EL (cell line): ENCODE data around the gene DLG5.

ENCODE experiments used
- DNase-seq: peaks from one replicate; pipeline ENCODE4 v3.0.0-alpha.2; 2016

Gene DLG5

DNA sequence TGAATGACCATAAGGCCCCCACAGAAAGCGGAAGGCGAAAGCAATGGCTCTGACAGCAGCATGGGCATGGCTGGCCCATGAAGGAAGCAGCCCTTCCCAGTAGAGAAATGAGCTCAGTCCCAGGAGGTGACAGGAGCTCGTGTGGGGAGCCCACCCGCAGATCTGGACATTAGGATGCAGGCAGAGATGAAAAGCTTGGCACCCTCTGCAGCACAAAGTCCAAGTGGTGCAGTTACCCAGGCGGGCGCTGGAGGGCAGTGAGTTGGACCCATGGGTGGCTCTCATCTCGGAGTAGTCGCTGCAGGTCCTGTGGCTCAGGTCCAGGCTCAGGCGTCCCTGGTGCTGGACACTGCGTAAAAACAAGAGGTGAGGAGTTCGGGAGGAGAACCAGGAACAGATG lies 109.0 kb downstream of the DLG5 start:
- no peak for DNase-seq

DNA sequence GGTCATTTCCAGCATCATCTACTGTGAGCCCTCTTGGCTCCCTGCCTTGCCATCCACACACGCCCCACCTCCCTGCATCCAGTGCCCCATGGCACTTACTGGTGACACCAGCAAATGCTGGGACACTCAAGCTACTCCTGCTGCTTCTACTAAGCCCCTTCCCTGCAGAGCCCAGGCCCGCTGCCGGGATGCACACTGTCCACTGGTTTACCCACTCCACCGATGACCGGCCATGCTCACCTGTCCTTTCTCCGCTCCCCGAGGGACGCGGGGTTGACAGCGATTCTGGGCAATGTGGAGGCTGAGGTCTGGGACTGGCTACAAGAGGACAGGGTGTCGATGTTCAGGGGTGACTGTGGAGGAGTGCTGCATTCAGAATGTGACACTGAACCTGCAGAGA lies 110.2 kb downstream of the DLG5 start:
- no peak for DNase-seq

DNA sequence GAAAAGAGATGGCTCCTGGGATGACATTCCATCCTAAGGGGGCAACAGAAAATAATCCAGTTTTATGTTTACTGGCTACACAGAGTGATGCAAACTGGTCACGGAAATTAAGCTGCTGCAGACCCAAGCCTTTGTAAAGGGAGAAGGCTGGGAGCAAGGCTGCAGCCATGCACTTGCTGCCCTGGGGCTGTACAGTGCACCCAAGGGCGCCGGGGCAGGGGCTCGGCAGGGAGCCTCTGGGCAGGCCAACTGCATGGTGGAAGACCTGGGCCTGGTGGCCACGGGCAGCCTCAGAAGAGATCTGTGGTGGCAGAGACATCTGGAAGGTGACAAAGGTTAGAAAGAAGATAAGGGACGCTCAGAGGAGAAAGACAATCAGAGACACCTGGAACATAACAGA lies 113.8 kb downstream of the DLG5 start:
- no peak for DNase-seq

DNA sequence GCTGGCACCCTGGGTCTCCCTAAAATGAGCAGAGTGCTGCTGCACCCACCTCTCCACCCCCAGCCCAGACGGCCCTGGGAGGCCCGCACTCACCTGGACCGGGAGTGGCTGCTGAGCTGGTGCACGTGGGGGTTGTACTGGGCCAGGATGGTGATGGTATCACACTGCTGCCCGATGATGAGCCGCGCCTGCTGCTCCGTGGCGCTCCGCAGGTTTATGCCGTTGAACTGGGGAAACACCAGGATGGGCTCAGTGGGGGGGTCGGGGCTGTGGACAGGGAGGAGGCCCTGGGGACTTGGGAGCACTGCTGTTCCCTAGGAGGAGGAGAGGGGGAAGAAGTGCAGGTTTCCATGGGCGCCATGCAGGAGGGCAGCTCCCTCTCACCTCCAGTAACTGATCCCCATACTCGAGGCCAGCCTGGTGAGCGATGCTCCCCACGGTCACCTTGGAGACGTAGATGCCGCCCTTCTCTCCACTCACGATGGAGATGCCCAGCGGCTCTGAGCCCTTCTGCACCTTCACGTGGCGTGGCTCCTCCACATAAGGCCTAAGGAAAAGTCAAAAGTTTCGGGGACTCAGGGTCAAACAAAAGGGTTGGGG lies 114.6 kb downstream of the DLG5 start:
- no peak for DNase-seq

DNA sequence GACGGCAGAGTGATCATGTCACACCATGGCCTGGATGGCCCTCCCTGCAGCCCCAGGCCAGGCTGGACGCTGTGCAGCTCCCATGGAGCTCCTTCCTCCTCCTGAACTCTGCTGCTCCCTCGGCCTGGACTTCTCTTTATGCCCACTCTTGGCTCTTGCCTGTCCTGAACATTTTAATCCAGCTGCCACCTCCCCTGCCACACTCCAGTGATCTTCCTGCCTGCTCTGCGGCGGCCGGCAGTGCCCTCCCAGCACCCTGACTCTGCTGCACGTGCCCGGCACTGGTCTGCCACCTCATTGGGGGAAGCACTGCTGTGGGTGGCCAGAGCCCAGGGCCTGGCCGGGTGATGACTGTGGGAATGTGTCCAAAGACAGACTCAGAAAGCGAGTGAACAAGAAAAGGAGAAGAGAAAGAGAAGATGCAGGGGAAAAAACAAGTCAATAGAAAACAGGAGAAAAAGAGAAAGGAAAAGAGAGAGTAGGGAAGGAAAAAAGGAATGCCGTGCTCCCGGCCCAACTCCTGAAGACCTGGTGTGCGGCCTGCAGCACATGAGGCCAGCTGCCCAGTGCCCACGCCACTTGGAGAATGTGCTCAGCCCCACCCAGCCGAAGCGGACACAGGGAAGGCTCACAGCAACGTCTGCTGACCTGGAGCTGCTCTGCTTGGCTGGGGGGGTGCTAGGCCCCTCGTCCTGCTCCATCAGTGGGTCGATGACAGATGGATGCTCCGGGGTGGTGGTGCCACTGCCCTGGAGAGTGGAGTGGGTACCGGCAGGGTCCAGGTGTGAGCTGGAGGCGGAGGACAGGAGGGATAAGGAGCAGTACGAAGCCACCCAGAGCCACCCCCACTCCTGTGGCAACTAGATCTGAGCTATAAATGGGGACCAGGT lies 115.9 kb downstream of the DLG5 start:
- no peak for DNase-seq

DNA sequence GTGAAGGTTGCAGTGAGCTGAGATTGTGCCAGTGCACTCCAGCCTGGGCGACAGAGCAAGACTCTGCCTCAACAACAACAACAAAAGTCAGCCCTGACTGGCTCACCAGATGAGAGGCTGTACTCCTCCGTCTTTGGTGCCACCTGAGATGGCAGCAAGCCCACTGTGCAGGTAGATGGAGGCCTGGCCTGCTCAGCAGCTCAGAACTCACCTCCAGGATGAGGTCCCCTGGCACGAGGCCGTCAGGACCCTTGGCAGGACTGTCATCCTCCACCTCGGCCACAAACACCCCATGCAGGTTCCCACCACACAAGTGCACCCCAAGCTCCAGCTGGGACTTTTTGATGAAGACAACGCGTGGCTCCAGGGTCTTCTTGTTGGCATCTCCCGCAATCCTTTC lies 117.2 kb downstream of the DLG5 start:
- DNase-seq, result no peak

DNA sequence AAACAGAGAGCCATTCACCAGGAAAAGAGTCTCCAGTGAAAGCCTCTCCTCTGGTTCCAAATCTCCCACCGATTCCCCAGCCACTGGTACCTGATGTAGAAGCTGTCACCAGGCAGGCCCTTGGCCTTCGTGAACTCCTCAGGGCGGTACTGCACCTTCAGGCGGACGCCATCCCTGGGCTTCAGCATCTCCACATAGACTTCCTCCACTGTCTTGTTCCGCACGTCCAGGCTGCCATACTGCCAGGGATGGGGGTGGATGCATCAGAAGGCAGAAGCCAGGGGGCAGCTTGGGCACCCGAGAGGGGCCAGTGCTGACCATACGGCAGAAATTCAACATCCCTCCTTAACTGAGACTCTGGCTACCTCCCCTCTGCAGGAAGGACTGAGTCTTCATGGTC lies 118.8 kb downstream of the DLG5 start:
- no peak for DNase-seq

DNA sequence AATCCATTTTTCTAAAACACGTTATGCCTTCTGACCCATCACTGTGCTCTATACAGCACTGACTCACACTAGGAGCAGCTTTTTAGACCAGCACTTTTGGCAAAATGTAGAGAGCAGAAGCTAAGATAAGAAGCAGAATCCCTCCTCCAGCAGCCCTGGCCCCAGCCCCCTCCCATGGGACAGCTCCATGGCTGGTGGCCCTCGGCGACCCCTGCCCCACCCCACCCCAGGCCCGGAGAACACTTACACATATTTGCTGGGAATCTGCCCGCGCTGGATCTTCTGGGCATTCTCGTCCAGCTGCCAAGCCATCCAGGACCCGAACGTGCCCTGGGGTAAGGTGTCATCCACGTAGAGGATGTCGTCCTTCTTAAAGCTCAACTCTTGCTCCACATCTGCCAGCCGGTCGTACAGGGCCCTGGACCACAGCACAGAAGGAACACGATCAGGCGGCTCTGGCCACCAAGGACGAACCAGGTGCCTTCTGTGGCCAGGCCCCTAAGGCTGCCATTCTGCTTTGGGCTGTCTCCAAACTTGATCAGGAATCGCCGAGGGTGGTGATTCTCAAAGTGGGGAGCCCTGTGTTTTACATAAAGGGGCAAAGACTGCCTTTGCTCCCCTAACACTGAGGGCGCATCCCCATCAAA lies 119.9 kb downstream of the DLG5 start:
- no peak for DNase-seq

DNA sequence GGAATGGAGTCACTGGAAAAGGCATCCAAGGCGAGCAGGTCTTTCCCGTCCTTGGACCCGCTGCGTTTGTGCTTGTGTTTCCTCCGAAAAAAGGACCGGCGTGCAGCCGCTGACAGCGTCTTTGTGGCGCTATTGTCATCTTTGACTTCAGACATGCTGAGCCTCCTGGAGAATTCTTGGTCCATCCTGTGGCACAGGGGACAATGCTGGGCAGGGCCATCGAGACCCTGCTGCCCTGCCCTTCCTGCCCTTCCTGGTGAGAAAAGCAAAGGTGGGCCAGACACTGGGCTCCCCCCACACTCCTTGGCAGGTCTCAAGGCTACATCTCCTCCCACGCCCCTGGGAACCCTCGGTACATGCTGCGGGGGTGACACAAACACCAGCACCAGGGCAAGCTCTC lies 120.9 kb downstream of the DLG5 start:
- no peak for DNase-seq

DNA sequence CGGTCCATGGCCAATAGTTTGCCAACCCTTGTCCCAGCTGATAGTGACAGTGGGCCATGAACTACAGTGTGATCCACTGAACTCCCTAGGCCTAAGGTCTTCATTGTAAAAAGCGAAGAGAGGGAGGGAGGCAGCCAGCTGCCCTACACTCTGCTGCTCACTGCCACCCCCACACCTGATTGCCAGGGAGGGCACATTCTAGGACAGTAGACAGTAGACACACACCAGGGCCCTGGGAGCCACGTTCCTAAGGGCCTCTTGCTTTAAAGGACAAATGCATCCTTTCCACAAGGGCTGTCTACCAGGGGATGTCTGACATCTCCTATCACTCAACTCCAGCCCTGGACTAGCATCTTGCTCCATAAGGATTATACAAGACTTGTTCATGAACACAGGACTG lies 122.2 kb downstream of the DLG5 start:
- DNase-seq, result no peak

DNA sequence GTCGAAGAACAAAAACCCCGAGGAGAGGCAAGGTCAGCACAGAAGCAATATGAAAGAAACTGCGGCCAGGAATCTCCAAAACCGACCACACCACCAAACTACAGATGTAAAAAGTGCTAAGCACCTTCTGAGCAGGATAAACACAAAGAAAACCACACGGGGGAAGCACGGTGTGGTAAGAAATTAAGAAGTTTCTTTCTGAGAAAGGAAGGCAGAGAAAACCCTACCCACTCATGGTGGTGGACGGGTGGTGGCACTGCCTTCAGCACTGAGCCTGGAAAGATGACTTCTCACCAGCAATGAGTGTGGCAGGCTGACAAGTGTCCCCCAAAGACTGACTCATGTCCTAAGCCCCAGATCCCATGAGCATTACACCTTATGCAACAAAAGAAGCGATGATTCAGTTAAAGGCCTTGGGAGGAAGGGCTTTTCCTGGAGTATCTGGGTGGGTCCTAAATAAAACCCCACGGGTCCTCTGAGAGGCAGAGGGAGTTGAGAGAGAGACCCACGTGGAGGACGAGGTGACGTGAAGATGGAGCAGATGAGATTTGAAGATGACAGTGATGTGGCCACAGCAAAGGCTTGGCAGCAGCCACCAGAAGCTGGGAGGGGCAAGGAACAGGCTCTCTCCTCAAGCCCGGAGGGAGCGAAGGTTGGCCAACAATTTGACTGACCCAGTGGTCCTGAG lies 124.9 kb downstream of the DLG5 start:
- DNase-seq, result peak; percentile 41

DNA sequence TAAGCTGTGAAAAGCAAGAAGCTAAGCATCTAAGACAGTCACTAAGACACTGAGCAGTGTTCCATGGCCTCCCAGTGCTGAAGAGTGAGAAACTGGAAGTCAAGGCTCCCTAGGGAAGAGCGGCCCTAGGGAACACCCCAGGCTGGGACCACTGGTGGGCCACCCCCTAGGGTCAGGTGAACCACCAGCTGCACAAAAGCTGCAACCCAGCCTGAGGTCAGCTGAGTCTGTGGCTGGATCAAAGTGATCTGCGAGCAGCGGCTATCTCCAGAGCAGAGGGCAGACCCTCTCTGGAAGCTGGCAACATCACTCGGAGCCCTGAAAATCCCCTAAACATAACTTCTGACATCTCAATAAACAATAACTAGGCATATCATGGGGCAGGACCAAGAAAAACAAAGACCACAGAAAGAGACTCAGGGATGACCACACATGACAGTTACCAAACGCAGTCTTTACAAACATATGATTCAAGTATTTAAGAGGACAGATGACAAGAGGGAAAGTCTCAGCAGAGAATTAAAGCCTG lies 125.8 kb downstream of the DLG5 start:
- no peak for DNase-seq

DNA sequence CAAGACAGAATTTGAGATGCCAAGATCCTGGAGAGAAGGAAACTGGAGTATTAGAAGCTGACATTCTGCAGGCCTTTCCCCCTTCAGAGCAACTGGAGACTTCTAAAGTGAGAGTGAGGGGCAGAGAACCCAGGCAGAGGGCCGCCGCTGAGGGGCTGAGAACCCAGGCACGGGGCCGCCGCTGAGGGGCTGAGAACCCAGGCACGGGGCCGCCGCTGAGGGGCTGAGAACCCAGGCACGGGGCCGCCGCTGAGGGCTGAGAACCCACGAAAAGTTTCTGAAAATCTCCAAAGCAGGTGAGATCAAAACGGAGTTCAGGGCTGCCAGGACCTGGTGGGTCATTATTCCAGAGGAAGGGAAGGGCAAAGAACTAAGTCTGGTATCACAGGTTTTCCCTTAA lies 126.2 kb downstream of the DLG5 start:
- no peak for DNase-seq

DNA sequence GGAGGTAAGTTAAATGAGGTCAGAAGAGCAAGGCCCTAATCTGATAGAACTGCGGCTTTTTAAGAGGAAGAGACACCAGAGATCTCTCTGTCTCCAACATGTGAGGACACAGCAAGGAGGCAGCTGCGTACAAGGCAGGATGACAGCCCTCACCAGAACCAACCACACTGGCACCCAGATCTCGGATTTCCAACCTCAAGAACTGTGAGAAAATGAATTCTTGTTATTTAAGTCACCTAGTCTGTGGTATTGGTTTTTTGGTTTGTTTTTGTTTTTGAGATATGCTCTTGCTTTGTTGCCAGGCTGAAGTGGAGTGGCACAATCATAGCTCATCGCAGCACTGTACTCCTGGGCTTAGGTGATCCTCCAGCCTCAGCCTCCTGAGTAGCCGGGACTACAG lies 127.2 kb downstream of the DLG5 start:
- DNase-seq, result no peak

DNA sequence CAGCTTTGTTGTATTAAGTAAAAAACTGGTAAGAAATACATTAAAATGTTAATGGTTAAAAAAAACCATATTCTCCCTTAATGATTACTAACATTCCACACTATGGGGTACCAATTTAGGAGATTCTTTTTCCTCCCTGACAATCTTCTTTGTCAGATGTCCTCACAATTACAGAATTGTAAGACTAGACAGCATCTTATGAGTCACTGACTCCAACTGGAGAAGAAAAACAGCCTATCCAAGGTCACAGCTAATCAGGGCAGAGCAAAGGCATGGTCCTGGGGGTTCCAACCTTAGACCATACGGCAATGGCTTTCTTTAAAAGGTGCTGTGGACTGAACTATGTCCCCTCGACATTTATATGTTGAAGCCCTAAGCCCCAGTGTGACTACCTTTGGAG lies 127.6 kb downstream of the DLG5 start:
- no peak for DNase-seq

DNA sequence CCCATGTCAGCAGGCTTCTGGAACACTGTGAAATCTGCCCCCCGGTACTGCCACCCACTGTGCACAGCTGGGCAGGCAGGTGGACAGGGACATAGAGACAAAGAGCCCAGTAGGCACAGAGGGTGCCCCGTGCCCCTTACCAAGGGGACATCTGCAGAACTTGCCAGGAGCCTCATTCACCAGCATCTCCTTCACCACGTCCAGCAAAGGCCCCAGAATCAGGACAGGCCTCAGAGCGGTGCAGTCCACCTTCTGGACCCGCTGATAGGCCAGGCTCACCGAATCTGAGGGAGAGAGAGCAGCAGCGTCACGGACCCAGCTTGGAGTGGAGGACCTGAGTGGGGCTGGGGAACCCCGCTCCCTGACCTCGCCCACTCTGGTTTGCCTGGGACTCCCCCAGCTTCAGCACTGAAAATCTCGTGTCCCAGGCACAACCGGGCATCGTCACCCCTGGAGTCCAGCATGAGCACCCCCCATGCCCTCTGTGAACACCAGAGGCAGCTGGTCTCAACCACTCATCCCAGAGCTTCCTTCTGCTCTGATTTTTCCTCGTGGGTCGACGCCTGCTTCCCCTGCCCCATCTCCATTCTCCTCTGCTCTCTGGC lies 130.1 kb downstream of the DLG5 start:
- DNase-seq, result no peak

DNA sequence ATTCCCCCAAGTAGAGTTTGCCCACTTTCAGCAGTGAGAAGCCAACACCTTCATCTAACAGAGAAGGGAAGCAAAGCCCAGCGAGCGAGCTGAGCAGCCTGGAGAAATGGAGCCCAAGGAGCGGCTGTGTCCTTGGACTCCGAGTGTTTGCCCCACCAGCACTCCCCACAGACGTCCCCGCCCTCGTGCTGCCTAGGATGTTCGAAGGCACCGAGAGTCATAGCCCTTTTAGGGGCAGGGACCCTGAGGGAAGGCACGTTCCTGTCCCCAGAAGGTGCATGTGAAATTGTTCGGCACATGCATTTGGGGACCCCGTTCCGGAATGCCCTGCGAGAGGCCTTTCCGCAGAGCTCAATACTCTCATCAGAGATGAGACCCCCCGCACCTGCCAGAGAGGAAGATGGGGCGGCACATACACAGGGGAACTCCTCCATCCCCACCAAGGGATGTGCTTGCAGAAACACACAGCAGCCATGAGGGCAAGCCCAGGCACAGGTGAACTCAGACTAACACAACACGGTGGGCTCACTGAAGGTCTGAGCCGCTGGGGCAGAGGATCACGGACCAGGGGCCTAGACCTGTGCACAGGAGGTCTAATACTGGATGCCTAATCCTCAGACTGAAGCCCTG lies 131.0 kb downstream of the DLG5 start:
- no peak for DNase-seq

DNA sequence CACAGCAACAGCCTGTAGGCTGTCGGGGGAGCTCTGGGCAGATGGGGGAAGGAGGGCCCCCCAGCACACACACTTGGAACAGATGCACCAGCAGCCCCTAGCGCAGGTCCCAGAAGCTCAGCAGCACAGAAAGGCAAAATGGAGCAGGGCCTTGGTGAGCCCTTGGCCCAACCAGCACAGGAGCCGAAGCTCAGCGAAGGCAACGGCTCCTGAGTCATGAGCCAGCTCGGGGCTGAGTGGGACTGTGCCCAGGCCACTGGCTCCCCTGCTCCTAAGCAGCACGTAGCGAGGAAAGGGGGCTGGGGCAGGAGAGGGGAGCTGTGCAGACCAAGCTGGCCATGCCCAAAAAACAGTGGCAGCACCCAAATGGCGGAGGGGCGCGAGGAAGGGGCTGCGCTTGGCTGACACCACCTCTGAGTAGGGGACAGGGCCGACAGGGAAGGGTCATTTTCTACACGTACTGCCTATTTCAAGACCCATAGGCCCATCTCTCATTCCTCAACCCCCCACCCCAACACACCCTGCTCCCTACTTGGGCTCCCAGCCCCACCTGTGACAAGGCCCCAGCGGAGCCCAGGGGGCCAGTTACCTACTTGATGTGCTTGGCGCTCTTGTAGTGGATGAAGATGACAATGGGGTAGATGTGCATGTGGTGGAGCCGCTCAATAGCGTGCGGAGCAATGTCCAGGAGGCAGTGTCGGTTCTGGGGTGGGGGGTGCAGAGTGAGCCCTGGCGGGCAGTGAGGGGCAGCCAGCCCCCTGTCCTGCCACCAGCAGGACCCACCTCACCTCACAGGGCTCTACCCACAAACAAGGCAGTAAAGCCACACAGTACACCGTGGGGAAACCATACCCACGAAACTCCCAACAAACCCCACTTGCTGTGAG lies 132.1 kb downstream of the DLG5 start:
- DNase-seq, result no peak

DNA sequence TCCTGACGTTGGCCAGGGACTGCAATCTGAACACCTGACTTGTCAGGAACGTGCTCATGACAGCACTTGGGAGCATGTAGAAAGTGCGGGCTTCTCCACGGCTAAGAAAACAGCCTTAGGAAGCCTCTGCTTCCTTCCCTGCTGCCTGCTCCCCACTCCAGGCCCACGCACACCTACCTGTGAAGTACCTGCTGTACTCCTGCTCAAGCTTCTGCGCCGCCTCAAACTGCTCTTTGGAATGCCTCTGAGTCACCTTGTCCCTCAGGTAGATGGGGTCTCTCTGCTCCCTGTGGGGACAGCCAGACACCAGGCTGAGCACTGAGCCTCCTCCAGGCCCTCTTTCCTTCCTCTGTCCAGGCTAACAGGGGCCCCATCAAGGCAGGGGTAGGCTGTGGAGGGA lies 132.7 kb downstream of the DLG5 start:
- no peak for DNase-seq

DNA sequence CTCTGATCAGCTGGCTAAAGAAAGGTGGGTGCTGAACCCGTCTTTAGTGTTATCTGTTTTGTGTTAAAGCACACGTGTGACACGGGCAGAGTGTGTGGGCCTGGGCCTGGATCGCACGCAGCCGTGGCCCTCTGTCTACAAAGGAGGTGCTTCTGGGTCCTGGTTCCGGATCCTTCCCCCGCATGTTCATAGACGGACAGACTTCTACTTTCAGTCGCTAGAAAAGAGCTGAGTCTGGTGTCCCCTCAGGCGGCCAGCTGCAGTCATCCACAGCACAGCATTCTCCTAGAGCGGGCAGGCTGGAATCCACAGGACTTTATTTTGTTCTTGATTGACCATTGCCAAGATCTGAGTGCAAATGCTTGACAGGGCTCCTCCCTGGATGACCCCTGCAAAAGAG lies 134.4 kb downstream of the DLG5 start:
- no peak for DNase-seq

DNA sequence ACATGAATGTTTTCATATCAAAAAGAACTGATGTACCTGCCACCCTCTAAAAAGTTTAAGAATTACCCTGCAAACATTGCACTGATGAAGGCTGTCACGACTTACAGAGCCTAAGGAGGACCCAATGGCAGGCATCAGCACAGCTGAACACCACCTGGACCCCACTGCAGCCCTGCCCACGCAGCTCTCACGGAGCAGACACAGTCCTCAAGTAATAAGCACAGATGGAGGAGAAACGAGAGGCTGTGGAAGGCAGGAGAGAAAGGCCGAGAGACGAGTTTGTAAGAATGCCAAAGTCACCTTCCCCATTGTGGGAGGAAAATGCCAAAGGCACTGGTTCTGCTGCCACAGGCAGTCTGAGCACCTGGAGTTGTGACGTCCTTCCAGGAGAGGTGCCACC lies 135.0 kb downstream of the DLG5 start:
- no peak for DNase-seq
